GM21528 (cell line): ENCODE data around the gene MXD1.
"Not testable (repeated sequence)": the region's sequence is repeated elsewhere in the genome, so short reads cannot be mapped to it uniquely, and the experiment has no call there.

ENCODE experiments used
- ATAC-seq: cut with Tn5 transposase; IDR thresholded peaks from one replicate; pipeline ENCODE4 v1.9.1; 2021; ENCODE audit warnings: mild to moderate bottlenecking, moderate library complexity; ENCODE audit not compliant: unreplicated experiment, low FRiP score

The MXD1 gene

DNA sequence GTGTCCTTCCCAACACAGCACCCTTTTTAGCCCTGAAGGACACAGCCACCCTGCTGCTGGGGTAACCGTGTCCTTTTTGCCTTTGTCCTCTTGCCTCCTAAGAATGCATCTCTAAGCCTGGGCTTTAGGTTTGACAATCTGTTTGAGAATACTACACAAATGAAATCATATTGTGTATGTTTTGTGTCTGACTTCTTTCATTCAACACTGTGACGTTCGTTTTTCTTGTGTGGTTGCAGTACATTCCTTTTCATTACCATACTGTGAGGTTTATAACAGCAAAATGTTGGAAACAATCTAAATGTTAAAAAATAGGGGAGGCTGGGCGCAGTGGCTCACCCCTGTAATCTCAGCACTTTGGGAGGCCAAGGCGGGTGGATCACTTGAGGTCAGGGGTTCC is 35.3 kb downstream of the MXD1 start:
- ATAC-seq, result no peak

DNA sequence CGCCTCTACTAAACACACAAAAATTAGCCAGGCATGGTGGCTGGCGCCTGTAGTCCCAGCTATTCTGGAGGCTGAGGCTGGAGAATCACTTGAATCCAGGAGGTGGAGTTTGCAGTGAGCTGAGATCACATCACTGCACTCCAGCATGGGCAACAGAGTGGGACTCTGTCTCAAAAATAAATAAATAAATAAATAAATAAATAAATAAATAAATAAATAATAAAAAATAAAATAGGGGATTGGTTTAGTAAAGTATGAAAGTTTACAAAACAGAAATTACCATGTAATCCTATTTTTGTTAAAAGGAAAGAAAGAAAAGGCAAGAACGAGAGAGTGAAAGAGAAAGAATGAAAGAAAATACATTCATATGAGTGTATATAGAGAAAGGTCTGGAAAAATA is 35.8 kb downstream of the MXD1 start:
- ATAC-seq, result not testable (repeated sequence)

DNA sequence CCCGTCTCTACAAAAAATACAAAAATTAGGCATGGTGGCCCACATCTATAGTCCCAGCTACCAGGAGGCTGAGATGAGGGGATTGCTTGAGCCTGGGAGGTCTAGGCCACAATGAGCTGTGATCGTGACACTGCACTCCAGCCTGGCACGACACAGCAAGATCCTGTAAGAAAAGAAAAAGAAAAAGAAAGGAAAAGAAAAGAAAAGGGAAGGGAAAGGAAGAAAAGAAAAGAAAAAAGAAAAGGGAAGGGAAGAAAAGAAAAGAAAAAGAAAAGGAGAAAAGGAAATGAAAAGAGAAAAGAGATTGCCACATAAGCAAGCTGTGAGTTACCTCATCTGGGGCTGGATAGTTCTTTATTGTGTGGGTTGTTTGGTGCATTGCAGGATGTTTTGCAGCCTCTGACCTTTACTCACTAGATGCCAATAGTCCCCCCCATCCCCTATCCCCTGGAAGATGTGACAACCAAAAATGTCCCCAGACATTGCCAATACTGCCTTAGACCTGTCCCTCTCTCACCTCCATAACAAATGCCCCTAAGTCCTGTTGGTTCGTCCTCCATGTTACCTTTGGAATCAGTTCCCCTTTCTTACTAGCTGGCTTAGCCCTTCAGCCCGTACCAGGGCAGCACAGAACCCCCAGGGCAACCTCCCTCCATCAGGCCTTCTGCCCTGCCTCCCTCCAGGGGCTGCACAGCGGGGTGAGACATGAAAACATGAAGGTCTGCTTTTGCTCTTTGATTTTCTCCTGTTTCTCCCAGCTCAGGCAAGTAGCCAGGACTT is 37.6 kb downstream of the MXD1 start:
- no peak for ATAC-seq

DNA sequence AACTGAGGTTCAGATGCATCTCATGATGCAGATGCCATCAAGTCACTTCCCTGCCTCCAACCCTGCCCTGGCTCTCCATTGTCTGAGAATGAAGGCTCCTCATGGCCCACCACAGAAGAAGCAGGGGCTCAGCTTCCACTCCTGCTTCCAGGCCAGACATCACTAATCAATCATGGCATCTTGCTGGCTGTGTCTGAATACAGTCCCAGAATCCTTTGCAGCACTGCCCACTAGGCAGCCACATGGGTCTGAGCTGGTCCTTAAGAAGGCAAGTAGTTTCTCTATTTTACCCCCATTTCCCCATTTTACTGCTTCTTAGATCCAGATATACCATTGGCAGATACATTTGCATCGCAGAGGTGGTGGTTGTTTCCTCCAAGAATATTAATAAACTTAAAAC is 39.2 kb downstream of the MXD1 start:
- no peak for ATAC-seq

DNA sequence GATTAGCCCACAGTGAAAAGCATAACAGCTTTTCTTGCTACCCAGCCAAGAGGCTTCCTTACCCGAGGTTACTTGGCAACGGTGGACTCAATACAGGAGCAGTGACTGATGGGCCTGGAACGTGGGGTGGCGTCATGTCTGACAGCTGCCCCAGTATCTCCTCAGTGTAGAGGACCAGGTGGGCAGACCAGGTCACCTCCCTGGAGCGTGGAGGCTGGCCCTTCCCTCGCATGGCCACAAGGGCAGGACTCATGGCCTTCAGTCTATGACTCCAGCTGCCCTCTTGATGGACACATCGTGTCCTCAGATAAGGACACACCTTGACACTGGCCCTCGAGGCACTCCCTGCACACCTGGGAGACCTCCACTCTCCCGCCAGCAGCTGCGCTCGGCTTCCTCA is 40.1 kb downstream of the MXD1 start:
- no peak for ATAC-seq

DNA sequence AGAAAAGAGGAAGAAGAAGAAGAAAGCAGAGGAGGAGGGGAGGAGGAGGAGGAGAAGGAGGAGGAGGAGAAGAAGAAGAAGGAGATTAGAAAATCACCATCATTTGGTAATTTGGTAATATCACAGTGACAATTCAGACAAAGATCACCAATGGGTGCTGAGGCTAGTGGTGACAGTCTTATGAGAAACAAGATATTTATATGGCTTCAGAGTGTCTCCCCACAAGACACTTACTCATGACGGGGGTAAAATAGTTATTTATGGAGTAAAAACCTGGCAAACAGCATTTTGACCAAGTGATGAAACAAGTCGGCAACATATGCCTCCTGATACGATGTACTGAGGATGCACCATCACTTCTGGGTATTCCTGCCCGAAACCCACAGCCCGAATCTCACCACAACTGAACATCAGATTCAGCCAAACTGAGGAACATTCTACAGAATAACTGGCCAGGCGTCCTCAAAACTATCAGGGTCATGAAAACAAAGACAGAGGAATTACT is 41.6 kb downstream of the MXD1 start:
- no peak for ATAC-seq

DNA sequence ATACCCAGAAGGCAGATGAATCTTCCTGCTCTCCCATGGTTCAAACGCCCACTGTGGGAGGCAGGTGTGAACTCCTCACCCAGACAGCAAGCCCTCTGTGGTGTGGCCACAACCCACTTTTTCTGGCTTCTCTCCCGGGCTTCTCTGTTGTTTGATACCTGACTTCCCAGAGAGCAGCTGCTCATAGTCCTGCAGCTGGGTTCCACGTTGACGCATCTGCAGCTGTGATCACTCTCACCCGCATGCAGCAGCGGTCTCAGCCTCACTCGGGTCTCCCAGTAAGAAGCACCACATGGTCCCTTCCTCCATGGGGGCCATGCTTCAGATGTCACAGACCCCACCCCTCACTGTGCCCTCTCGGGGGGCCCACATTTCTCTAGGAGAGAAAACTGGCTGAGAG is 43.1 kb downstream of the MXD1 start:
- ATAC-seq, result no peak

DNA sequence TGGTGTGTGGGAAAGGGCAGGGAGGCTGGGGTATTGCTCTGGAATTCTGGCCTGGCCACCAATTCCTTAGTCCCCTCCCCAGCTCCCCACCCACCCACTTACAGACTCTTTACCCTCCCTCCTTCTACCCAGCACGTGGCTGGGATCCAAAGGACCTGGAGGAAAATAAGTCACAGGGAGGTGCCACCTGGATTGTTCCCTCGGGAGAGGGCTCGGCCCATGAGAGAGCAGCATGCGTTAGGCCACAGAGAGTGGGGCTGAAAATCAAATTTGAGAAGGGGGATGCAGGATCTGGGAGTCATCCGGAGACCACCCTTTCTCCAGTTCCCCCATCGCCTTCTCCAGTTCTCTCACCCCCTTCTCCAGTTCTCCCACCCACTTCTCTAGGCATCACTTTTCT is 43.6 kb downstream of the MXD1 start:
- no peak for ATAC-seq

DNA sequence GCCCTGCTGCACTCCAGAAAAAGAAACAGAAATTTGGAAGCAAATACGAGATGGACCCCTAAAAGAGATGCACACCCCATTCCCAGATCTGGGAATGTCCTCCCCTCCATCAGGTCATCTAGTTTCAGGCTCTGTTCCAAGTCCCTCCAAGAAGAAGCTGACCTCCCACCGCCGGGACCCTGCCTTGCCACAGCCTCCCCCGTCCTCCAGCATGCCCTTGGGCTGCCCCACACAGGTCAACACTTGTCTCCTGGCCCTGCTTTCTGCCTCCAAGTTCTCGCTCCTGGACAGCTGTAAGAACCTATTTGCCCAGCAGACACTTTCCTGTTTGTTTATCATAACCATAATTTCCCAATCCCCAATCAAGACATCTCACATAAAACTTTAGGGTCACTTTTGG is 44.5 kb downstream of the MXD1 start:
- no peak for ATAC-seq

DNA sequence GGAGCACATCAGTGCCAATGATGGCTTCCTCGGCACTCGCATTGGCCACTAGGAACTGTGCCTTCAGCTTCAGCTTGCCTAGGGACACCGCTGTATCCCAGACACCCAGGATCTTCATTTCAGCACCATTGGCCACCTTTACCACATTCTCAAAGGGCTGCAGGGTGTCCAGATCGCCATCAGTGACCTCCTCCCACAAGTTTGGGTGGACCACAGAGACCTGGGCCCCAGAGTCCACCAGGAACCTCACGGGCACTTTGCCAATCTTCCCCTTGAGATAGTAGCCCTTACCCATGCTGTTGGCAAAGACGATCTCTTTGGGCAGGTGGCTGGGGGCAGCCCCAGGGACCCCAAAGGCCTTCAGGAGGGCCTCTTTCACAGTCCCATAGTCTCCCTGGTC is 45.9 kb downstream of the MXD1 start:
- no peak for ATAC-seq

DNA sequence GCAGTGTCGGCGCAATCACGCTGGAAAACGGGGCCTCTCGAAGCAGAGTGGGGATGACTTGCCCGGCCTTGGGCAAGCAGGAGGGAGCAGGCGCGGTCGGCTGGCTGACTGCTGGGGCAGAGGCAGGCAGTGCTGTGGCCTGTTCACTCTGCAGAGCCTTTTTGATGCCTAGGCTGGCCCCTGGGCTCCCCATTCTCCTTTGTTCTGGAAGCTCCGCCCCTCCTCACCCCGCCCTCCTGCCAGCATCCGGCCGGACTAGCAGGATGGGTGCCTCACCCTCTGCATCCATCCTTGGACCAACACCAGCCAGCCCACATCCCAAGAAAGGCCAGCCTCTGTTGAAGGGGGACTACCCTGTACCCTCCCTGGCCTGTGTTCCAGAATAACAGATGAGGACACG is 46.6 kb downstream of the MXD1 start, which contains the start of gene ASPRV1:
Gene ASPRV1, minus strand, starts transcription at position 136 of the 400 bp plus-strand sequence. CDS start 195 bp downstream, outside the sequence.
- no peak for ATAC-seq

DNA sequence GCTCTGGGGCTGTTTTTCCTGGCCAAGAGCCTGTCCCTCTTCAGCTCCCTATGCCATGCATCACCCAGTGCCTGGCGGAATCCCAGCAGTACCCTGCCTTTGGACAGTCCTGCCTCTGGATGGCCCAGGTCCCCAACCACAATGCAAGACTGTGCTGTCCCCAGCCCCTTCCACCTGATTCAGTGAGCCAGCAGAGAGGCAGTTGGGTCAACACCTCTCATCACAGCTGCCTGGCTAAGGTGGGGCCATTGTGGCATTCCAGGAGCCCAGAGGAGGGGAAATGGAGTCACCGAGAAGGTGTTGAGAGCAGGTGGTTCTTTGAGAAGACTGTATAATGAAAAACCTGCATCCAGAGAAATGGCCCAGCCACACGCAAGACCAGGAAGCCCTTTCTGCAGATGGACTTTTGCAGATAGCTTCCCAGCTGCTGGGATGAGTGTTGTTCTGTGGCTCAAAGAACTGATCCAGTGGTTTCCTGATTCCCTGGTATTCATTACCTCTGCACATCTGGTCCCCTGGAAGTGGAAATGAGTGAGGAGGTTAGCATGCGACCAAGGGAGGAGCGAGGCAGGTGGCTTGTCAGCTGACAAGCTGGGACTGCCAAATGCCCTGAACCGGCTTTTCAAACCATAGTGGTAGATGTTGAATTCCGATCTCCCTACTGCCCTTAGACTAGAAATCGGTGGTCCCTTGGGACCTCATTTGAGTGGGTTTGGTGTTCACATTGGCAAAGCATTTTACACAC is 48.2 kb downstream of the MXD1 start:
- ATAC-seq, result no peak

DNA sequence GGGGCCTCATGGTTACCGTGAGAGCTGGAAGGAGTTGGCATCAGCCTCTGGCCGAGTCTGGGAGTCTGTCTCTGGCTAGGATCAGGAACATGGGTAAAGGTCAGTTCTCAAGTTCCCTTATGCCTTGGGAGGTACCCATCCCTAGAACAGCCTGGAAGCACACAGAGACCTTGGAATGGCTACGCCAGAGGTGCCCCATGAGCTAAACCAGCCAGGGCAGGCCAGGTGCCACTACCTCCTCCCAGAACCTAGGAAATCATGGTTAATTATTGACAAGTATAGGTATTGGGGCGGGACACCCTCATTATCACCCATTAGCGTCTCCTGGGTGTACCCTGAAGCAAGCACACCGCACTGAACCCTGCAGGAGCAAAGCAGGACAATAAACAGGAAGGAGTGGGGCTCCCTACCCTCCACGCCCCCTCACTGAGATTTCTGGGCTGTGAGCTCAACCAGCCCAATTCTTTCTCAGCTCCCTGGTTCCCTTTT is 49.5 kb downstream of the MXD1 start:
- ATAC-seq, result no peak

DNA sequence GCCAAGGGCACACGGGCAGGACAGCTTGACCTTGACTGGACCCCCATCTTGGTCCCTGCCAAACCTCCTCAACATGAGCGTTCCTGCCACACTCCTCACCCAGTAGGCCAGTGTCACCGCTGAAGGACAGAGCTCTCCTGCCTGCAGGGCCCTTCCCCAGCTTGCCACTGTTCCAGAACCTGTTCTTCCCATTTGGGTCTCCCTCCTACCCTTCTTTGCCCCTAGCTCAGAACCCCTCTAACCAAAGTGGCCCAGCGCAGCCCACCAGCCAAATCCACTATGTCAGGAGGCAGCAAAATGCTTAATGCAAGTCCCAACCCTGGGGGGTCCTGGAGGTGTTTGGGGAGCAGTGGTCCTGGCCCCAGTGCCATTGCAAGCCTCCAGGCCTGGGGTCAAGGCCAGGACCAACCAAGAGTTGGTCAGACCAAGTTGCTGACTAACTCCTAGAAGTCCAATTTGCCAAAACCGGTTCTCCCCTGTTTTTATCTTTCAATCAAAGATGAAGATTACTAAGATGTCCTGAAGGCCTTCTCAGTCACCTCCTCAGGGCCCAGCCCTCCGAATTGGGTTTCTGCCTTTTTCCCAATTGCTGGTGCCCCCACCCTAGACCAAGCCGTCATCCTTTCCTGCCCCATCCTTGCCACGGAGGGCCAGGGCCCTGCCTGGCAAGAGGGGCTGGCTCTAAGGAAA is 51.0 kb downstream of the MXD1 start:
- no peak for ATAC-seq

DNA sequence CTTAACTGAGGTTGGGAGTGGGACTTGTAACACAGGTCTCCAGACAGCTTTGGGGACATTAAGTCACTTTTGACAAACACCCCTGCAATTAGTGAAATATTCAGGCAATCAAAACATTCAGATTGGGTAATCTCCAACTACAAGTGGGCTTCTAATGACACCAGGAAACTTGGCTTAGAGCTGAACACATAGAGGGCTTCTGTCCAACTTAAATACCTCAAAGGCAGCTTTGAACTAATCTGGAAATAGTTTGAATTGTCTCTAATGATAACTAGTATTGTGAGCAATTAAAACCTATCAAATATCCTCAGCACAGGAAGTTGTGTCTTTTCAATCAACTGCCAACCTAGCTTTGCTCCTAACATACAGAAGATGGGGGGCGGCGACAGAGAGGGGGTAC is 51.6 kb downstream of the MXD1 start:
- ATAC-seq, result no peak

DNA sequence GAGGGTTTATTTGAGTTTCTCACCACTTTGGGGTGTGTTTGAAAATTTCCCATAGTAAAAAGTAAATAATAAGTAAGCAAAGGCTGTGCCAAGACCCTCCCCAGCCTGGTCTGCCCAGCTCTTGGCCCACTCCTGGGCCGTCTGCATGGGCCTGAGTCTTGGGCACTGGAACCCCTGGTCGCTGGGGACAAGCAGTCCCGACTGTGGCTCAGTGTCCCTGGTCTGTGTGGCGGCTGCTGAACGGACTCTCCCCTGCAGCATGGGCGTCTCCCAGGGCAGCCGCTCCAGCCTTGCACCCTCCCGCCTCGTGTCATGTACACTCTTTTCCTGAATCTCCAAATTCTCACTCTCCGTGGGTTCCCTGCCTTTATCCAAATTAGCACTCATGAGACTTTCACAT is 53.7 kb downstream of the MXD1 start:
- no peak for ATAC-seq

DNA sequence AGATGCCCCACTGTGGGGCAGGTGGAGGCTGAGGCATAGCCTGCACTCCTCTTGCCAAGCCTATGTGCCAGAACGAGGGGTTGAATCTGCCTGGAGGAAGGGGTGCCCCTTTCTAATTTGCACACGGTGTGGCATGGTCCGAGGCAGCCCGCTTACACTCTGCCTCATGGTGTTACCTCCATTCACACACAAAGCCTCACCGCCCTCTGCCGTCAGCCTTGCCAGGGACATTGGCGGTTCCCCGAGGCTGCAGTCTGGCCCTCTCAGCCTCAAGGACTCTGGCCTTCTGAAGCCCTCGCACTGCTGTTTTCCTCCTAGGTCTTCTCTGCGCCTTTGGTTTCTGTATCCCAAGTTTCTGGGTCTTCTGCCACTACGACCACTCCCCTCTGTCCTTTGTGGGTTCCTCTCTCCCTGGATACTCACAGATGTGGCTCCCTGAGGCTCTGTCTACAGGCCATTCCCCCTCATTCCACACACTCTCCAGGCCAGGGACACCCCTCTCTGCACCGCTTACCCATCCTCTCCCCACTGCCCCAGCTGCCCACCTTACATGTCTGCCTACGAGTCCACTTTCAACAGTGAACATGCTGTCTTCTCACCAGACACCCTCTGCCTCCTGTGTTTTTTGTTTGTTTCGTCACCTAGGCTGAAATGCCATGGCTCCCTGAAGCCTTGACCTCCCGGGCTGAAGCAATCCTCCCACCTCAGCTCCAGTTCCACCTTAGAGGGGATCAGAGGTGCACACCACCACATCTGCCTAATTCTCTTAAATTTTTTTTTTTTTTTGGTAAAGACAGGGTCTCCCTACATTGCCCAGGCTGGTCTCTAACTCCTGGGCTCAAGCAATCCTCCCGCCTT is 54.4 kb downstream of the MXD1 start:
- ATAC-seq, result no peak

DNA sequence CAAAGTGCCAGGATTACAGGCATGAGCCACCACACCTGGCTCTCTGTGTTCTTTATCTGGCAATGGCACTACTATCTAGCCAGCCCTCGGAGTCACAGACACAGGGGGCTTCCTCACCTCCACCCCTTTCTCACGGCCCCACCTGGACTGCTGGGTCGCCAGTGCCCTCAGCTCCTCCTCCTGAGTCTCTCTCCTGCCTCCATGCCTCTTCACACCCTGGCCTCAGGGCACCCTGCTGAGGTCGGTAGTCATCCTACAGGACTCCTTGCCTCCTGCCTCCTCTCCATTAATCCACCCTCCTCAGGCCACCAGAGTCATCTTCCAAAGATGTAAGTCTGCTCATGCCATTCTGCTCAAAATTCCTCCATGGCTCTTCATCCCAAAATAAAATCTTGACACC is 55.1 kb downstream of the MXD1 start:
- no peak for ATAC-seq

DNA sequence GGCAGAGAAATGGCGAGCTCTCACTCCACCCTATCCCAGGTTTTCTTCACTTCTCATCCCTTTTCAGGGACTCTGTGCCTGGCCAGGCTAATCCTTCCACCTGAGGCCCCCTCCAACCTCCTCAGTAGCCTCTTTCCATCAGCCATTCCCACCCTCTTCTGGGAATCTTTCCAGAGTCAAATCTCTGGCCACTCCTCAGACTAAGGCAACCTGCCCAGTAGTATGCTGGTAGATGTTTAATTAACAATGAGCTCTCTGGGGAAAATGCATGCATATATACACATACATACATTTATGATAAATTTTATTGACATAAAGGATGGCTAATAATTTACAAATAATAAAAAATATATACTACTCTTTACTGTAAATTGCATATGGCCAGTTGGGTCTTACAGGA is 57.9 kb downstream of the MXD1 start:
- ATAC-seq, result no peak

DNA sequence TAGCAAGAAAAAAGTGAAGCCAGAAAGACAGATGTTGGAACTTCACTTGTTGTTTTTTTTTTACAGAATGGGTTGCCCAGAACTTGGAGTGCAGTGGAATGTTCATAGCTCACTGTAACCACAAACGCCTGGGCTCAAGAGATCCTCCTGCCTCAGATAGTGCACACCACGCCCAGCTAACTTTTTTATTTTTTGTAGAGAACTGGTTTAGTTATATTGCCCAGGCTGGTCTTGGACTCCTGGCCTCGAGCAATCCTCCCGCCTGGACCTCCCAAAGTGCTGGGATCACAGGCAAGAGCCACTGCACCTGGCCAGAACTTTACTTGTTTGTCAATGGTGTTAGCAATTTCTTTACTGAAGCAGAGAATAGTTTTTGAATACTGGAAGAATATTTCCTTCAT is 58.4 kb downstream of the MXD1 start:
- ATAC-seq, result no peak
